ENCODE data around the gene TWNK. TPM values are rescaled to one million over a fixed set of nuclear protein-coding genes. Genes with fewer than 3 reads are reported as not detected.
"Not testable (repeated sequence)": the region's sequence is repeated elsewhere in the genome, so short reads cannot be mapped to it uniquely, and the experiment has no call there.

Gene TWNK
- total RNA-seq, 2 donors from 2014 or later = 11.2 to 15.1 TPM

- Mint-ChIP-seq H3K4me3 (no peak overlapping the region), H3K27ac (no peak overlapping the region), H3K9me3 (no peaks in the 10 kb centered on the region), H3K27me3 (ENCODE audit: insufficient read depth) (peaks cover 92% of the 10 kb centered on the region), H3K4me1 (peaks cover 23% of the 10 kb centered on the region), H3K36me3 (ENCODE audit: low read depth) (no peaks in the 10 kb centered on the region)
- no peak for DNase-seq
- TF ChIP-seq CTCF (conservative IDR thresholded peaks at IDR 0.05) = no peak
- WGBS, 2 experiments (ENCODE audit: insufficient coverage in 1 of 2, insufficient read length in 1 of 2) = 80% methylated on average over 1 of the region's 3 CpGs; no CpG with 5 or more reads in 1 of the 2 experiments
- Histone ChIP-seq H3K9ac (ENCODE audit: extremely low read depth, low read length, poor library complexity, severe bottlenecking) (no peak overlapping the region), H3K4me3 (ENCODE audit: low read length) (no peak overlapping the region), H3K27me3 (ENCODE audit: control insufficient read depth, insufficient read depth, low read length, poor library complexity, severe bottlenecking) (peaks cover 81% of the 10 kb centered on the region), H3K27ac (ENCODE audit: low read depth, low read length) (no peak overlapping the region), H3K4me1 (ENCODE audit: control insufficient read depth, insufficient read depth, low read length) (peaks cover 4% of the 10 kb centered on the region), H3K9me3 (ENCODE audit: control insufficient read depth, low read length) (no peaks in the 10 kb centered on the region), H3K36me3 (ENCODE audit: control insufficient read depth, insufficient read depth, low read length) (no peaks in the 10 kb centered on the region)
These were observed 45.9 kb downstream of the TWNK start for GRCh38 chr10:101033276-101033675.

GRCh38 chr10:101034404-101034803 lies 47.1 kb downstream of the TWNK start:
- not testable (repeated sequence) for H3K4me3 Mint-ChIP-seq; H3K36me3 Mint-ChIP-seq (ENCODE audit: low read depth); H3K4me3 ChIP-seq (ENCODE audit: low read length); H3K9me3 ChIP-seq (ENCODE audit: control insufficient read depth, low read length); H3K27ac ChIP-seq (ENCODE audit: low read depth, low read length); DNase-seq; H3K9me3 Mint-ChIP-seq; H3K36me3 ChIP-seq (ENCODE audit: control insufficient read depth, insufficient read depth, low read length); H3K4me1 ChIP-seq (ENCODE audit: control insufficient read depth, insufficient read depth, low read length); H3K27ac Mint-ChIP-seq; H3K9ac ChIP-seq (ENCODE audit: extremely low read depth, low read length, poor library complexity, severe bottlenecking)
- peaks cover 93% of the 10 kb centered on the region for H3K27me3 ChIP-seq (ENCODE audit: control insufficient read depth, insufficient read depth, low read length, poor library complexity, severe bottlenecking)
- whole genome bisulfite sequencing, 2 experiments (ENCODE audit: insufficient coverage in 1 of 2, insufficient read length in 1 of 2) = 88 to 91% methylated on average over 4 of the region's 4 CpGs
- peaks cover 18% of the 10 kb centered on the region for H3K4me1 Mint-ChIP-seq
- H3K27me3 Mint-ChIP-seq (ENCODE audit: insufficient read depth) = peaks cover 90% of the 10 kb centered on the region

GRCh38 chr10:101035314-101035713 lies 48.0 kb downstream of the TWNK start:
- no peaks in the 10 kb centered on the region for H3K36me3 ChIP-seq (ENCODE audit: control insufficient read depth, insufficient read depth, low read length)
- no peak overlapping the region for H3K27ac ChIP-seq (ENCODE audit: low read depth, low read length)
- Mint-ChIP-seq H3K27me3 (ENCODE audit: insufficient read depth) (peaks cover 90% of the 10 kb centered on the region), H3K36me3 (ENCODE audit: low read depth) (no peaks in the 10 kb centered on the region), H3K9me3 (no peaks in the 10 kb centered on the region), H3K4me1 (peaks cover 14% of the 10 kb centered on the region), H3K27ac (no peak overlapping the region), H3K4me3 (no peak overlapping the region)
- no peak overlapping the region for H3K9ac ChIP-seq (ENCODE audit: extremely low read depth, low read length, poor library complexity, severe bottlenecking)
- DNase-seq = no peak
- WGBS, 2 experiments (ENCODE audit: insufficient coverage in 1 of 2, insufficient read length in 1 of 2) = 87 to 89% methylated on average over 4 to 7 of the region's 7 CpGs
- peaks cover 98% of the 10 kb centered on the region for H3K27me3 ChIP-seq (ENCODE audit: control insufficient read depth, insufficient read depth, low read length, poor library complexity, severe bottlenecking)
- H3K4me1 ChIP-seq (ENCODE audit: control insufficient read depth, insufficient read depth, low read length) = peaks cover 4% of the 10 kb centered on the region
- no peaks in the 10 kb centered on the region for H3K9me3 ChIP-seq (ENCODE audit: control insufficient read depth, low read length)
- H3K4me3 ChIP-seq (ENCODE audit: low read length) = no peak overlapping the region
- TF ChIP-seq CTCF (conservative IDR thresholded peaks at IDR 0.05) = no peak

All from endodermal cell (in vitro differentiated cells).